HG02763 (cell line): ENCODE data around the gene DAND5.
"Not testable (repeated sequence)": the region's sequence is repeated elsewhere in the genome, so short reads cannot be mapped to it uniquely, and the experiment has no call there.

Experiments
- ATAC-seq: cut with Tn5 transposase; IDR thresholded peaks from one replicate; pipeline ENCODE4 v1.9.1; 2021; ENCODE audit warnings: mild to moderate bottlenecking, moderate library complexity; ENCODE audit not compliant: unreplicated experiment

Gene DAND5

DNA sequence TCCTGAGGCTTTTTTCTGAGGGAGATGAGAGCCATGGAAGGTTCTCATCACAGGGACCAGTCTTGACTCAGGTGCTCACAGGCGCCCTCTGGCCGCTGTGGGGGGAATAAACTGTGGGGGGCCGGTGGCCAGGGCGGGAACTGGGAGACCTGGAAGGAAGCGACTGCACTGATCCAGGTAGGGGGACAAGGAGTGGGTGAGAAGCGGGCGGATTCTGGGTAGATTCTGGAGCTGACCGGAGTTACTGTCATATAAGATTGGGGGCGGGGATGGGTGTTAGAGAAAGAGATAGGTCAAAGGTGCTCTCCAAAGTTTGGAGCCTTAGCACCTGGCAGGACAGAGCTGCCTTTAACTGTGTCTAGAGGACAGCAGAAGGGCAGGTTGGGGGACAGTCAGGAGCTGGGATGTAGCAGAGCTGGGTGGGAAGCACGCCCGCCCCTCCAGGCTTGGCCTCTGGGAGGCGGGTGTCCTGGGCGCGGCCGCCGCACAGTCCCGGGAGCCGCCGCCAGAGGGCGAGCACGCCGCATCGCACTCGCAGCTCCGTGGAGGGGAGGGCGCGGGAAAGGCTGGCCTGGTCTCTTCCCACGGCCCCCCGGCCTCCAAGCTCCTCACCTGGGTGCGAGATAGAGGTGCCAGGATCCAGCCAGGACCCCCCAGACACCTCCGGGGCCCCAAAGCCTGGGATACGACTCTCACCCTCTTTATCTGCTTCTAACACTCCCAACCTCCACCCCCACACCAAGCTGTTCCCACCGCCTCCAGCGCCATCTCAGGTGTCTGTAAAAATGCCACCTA lies 4.2 kb upstream of the DAND5 start:
- ATAC-seq: peak; percentile 81

DNA sequence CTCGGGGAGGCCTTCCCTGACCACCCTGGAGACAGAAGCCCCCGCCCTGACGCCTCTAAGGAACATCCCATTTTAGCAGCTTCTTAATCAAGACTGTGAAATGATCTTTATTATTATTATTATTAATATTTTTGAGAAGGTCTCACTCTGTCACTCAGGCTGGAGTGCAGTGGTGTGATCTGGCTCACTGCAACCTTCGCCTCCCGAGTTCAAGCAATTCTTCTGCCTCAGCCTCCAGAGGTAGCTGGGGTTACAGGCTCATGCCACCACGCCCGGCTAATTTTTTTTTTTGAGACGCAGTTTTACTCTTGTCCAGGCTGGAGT lies 3.6 kb upstream of the DAND5 start:
- ATAC-seq: no peak

DNA sequence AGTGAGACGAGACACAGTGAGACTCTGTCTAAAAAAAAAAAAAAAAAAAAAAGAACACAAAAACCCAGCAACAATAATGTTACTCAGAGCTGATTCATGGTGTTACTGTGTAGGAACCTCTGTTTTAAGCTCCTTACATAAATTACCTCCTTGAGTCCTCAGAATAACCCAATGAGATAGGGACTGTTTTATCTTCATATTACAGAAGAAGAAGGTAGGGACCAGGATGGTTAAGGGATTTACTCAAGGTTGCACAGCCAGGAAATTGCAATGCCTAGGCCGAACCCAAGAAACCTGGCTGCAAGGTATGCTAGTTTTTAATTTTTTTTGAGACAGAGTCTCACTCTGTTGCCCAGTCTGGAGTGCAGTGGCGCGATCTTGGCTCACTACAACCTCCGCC lies 1.5 kb upstream of the DAND5 start:
- ATAC-seq: no peak

DNA sequence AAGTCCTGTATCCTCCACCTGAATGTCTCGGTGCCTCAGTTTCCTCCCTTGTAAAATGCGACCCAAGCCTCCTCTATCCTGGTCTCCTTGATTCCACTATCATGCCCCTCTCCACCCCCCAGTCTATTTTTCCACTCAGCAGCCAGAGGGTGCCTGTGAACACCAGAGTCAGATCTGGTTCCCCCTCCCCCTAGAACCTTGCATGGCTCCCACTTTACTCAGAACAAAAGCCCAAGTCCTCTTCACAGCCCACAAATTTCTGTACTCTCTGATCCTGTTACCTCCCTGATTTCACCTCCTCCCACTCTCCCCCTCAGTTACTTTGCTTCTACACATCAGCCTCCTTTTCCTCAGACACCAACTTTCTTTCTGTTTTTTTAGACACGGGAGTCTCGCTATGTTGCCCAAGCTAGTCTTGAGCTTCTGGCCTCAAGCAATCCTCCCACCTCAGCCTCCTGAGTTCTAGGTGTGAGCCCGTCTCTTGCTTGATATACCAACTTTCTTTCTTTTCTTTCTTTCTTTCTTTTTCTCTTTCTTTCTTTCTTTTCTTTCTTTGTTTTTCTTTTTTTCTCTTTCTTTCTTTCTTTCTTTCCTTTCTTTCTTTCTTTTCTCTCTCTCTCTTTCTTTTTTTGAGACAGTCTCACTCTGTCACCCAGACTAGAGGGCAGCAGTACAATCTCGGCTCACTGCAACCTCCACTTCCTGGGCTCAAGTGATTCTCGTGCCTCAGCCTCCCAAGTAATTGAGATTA lies 869 bp downstream of the DAND5 start:
- ATAC-seq: no peak

DNA sequence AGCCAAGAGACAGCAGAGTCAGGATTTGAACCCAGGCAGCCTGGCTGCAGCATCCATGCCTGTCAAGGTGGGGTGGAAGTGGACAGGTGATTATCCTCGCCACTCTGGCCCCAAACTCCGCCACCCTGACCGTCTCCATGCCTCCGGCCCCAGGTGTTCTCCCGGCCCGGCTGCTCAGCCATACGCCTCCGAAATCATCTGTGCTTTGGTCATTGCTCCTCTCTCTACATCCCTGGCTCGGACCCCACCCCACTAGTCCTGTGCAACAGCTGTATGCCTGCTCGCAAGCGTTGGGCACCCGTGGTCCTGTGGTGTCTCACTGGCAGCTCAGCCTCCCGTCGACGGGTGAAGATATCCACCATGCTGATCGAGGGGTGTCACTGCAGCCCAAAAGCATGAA lies 3.9 kb downstream of the DAND5 start:
- no peak for ATAC-seq

DNA sequence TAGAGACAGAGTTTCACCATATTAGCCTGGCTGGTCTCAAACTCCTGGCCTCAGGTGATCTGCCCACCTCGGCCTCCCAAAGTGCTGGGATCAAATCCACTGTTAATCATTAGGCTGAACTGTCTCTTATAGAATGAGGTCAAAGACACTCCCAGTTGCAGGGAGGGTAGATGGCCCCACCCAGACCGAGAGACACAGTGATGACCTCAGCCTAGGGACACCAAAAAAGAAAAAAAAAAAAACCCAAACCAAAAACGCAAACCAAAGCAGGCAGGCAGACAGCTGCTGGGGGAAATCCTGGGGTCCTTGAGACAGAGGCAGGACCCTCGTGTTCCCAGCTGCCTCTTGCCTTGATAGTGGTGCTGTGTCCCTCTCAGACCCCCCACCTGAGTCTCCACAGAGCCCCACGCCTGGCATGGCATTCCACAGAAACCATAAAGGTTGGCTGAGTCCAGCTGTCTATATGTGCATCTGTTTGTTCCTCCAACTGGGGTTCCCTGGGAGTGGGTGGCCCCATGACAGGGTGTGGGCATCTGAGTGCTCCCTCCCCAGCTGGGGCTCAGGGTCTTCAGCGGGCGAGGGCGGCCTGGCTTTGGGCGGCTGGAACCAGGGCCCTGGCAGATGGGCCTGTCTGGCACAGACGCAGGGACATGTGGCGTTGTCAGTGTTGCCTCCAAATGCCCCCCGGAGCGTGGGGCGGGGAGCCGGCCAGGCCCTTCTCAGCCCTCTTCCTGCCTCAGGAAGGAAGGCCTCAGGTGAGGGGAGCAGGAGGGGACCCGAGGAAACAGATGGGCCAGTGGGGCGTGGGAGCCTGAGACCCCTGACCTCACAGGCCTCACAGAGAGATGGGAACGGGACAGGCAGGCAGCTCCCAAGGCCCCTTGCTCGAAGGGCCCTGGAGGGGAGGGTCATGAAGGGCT lies 5.2 kb downstream of the DAND5 start:
- ATAC-seq: no peak

DNA sequence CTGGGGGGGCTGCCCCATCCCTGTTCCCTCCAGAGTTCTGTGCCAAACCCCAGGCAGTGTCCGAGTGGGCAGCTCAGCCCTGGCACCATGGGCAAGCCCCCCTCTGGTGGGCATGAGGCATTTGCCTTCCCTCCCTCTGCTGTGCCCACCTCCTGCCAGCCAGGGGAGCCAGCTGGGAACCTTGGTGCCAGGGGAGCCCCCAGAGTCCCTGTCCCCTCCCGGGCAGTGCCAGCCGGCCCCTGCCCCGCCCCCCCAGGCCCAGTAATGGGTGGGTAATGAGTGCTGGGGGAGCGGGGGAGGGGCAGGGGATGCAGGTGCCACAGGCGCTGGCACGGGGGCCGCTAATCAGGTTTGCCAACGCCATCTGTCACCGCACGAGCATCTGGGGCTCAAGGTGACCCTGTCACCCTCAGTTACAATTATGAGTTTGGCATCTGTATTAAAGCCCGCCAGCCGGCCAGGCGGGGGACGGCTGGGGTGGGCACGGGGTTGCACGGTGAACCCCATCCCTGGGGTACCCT lies 5.9 kb downstream of the DAND5 start:
- no peak for ATAC-seq

DNA sequence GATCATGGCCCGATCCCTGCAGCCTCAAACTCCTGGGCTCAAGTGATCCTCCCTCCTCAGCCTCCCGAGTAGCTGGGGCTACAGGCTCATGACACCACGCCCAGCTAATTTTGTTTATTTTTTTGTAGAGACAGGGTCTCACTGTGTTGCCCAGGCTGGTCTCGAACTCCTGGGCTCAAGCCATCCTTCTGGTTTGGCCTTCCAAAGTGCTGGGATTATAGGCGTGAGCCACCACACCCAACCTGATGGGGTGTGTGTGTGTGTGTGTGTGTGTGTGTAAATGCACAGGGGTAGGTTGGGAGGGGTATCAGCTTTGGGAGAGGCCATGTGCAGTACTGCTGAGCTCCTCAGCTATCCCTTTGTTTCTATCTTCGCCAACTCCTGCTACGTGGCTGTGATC lies 6.7 kb downstream of the DAND5 start:
- ATAC-seq: not testable (repeated sequence)

DNA sequence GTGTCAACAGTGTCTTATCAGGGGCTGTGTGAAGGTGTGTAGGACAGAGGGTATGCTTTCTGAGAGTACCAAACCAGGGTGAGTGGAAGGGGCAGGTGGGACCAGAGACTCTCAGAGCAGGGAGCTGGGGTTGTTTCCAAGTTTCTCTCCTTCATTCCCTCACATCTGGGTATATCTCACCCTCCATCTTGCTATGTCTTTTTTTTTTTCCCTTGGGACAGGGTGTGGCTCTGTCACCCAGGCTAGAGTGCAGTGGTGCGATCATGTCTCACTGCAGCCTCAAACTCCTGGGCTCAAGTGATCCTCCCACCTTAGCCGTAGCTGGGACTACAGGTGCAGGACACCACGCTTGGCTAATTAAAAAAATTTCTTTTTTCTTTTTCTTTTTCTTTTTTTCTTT lies 10.6 kb downstream of the DAND5 start:
- ATAC-seq: no peak

DNA sequence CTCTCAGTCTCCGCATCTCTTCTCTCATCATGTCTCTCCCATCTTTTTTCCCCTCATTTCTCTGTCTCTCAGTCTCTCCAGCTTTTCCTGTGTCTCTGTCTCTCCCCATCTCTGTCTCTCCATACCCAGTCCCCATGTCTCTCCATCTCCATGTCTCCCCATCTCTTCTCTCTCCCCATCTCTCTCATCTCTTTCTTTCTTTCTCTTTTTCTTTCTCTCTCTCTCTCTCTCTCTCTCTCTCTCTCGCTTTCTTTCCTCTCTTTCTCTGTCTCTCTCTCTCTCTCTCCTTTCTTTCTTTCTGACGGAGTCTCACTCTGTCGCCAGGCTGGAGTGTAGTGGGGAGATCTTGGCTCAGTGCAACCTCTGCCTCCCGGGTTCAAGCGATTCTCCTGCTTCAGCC lies 13.3 kb downstream of the DAND5 start:
- ATAC-seq: no peak

DNA sequence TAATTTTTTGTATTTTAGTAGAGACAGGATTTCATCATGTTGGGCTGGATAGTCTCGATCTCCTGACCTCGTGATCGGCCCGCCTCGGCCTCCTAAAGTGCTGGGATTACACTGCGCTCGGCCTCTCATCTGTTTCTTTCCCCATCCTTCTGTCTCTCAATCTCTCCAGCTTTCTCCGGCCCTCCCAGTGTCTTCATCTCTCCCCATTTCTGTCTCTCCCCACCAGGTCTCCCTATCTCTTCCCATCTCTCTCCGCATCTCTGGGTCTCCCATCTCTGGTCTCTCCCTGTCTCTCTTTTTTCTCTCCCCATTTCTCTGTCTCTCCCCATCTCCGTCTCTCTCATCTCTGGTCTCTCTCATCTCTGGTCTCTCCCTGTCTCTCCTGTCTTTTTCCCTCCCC lies 13.7 kb downstream of the DAND5 start:
- no peak for ATAC-seq

DNA sequence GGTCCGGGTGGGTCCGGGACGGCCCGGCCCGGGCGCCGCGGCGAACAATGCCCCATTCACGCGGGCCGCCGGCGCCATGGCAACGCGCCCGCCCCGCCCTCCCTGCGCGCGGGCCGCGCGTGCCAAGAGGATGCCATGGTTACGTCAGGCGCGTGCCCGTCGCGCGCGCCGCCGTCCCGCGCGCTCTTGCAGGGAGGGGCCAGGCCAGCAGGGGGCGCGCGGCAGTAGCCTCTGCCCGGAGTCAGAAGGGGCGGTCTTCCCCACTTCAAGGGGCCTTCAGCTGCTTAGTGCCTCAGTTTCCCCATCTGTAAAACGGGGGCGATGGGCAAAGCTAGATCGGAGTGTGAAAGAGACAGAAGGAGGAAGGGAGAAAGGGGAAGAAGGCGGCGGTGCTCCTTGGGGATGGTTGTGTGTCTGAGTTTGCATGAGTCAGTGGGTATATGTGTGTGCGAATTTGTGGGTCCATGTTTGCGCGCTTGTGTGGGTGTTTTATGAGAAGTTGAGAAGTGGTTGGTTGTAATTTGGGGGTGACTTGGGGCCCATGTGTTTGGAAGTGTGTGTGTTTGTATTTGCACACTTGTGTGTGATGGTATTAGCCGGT lies 14.3 kb downstream of the DAND5 start:
- peak; percentile 50 for ATAC-seq

DNA sequence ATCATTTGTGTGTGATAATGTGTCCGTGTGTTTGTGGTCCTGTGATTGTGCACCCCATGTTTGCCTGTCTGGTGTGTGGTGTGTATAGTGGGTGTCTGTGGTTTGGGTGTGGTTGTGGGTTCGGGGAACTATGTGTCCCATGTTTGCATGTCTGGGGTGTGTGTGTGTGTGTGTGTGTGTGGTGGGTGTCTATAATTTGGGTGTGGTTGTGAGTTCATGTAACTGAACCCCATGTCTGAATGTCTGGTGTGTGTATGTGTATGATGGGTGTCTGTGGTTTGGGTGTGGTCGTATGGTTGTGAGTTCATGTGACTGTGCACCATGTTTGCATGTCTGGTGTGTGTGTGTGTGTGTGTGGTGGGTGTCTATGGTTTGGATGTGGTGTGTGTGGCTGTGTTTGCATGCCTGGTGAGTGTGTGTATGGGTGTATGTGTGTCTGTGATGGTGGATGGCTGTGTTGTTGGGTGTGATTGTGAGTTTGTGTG lies 14.8 kb downstream of the DAND5 start:
- no peak for ATAC-seq

DNA sequence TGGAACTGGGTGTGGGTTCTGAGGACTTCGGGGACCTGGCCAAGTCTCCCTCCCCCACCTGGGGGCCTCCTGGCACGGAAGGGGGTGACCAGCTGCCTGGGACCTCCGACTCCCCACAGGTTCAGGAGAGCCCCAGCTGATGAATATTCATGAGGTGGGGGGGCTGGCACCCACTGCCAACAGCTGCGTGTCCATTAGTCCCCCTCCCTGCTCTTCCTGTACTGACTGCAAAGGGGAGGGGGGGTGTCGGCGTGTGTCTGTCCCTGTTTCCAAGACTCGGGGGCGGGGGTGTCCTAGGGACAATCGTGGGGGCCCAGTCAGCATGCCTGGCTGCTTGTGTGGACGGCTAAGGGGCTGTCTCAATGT lies 15.3 kb downstream of the DAND5 start:
- no peak for ATAC-seq

DNA sequence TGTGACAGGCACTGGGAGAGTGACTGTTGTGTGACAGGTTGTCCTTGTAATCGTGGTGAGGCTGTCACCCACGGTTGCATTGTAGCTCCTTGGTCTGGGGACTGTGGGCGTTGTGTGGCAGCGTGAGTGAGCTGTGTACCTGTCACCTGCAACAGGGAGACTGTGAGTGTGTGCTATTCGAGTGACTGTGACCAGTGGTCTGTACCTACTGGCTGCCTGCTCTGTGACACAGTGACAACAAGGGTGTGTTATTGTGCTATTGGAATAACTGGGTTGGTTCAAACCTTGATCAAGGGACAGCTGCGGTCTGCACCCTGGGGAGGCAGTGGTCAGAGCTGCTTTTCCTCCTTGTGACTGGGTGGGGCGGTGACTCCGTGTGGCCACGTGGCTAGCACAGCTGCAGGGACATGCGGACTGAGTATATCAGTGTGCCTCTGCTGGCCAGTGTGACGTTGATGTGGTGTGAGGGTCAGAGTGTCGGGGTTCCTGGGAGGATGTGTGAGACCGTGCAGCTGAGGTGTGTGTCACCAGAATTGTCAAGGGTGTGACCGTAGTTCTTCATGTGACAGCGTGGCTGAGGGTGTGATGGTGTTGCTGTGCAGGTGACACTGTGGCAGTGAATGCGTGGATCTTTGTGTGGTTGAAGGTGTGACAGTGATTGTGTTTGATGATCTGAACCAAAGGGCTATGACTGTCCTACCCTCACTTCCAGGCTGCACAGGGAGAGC lies 15.8 kb downstream of the DAND5 start:
- ATAC-seq: no peak

DNA sequence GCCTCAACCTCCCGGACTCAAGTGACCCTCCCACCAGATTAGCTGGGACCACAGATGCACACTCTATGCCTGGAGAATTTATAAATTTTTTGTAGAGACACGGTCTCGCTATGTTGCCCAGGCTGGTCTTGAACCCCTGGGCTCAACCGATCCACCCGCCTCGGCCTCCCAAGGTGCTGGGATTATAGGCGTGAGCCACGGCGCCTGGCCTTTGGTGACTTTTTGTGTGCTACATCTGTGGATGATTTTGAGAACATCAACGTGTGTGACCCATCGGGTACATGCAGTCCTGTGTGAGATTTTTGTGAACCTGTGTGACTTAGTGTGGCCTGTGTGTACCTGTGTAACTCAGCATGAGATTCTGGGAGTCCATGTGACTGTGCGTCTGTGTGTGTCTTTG lies 17.4 kb downstream of the DAND5 start:
- no peak for ATAC-seq

DNA sequence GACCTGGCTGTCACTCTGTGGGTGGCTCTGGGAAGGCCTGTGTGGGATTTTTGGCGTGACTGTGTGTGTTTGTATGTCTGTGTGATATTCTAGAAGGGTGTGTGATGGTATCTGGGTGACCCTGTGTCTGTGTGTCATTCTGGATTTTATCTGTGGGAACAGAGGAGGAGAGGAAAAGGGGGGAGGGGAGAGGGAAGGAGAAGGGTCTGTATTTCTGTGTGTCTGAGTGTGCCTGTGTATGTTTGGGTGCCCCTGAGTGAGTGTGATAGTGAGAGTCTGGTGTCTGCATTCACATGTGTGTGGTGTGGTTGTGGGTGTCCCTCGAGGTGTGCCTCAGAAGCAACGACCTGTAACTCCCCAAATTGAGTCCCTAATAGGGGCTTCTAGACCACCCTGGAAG lies 17.8 kb downstream of the DAND5 start:
- no peak for ATAC-seq

DNA sequence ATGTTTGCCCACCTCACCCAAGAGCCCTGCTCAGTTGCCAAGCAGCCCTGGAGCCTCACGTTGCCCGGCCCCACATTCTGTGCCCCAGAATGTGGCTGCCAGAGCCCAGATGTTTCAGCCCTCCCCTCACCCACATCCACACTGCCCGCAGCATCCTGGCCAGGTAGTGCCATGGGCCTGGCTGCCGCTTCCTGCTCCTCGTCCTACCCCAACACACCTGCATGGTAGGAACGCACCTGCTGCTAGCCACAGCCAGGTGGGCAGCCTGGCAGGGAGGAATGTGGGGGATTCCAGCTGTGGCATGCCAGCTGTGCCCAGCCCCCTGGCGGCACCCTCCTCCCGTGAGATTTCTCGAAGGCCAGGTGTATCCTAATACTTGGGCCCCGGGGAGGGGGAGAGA lies 18.4 kb downstream of the DAND5 start:
- no peak for ATAC-seq

DNA sequence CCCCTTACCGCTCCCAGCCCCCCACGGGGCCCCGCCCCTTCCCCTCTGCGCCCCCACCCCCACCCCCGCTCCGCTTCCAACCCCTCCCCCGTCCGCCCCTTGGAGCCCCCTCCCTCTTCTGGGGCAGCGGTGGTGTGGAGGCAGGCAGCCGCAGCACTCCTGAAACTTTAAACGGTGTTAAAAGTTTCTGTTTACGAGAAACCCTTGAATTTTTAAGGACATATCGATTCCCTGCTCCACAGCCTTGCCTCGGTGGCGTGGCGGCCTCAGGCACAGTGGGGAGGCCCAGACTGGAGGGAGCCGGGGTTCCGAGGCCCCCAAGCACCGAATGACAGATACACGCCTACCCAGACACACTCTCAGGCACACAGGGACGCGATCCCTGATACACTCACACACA lies 21.1 kb downstream of the DAND5 start:
- ATAC-seq: no peak

DNA sequence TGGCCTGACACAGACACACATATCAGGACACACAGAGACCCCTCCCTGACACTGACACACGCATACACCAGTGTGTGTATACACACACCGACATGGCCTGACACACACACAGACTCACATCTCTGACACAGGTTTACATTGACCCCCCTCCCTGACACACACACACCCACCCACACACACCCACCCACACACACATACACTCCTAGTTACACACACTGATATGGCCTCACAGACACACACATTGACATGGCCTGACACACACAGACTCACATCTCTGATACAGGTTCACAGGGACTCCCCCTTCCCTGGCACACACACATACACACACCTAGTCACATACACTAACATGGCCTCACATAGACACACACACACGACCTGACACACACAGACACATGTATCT lies 21.5 kb downstream of the DAND5 start:
- no peak for ATAC-seq
